Measurements from ENCODE around the gene NCAM1.
"Not testable (repeated sequence)": the region's sequence is repeated elsewhere in the genome, so short reads cannot be mapped to it uniquely, and the experiment has no call there.

Gene NCAM1

DNA sequence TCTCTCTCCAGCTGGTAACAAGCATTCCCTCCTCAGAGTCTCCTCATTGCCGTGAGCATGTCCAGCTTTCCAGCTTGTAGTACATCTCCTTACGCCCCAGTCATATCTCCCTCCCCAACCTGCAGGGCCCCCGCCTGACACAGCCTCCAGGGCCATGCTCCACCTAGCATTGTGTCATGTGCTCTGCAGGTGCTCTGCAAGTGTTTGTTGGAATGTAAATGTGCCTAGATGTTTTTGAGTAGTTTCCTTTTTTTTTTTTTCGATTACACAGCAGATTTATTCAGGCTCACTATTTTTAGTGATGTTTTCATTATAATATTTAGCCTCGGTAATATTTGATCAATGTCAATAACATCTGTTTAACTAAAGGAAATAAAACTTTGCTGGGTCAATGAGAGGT, 82.5 kb downstream of the NCAM1 start:
- no peaks in the 10 kb centered on the region for H3K27me3 ChIP-seq (ENCODE audit: control insufficient read depth, insufficient read depth, low read length)
- H3K4me3 ChIP-seq (ENCODE audit: low read length), result no peak overlapping the region
- no peaks in the 10 kb centered on the region for H3K36me3 ChIP-seq (ENCODE audit: control insufficient read depth, insufficient read depth, low read length)
- H3K27ac ChIP-seq (ENCODE audit: low read depth, low read length), result no peak overlapping the region
- H3K4me1 ChIP-seq (ENCODE audit: control insufficient read depth, insufficient read depth, low read length), result no peaks in the 10 kb centered on the region
- no peak overlapping the region for H3K9ac ChIP-seq (ENCODE audit: low read length)

GRCh38 chr11:113045146-113045545, 83.9 kb downstream of the NCAM1 start:
- Histone ChIP-seq H3K4me1 (ENCODE audit: control insufficient read depth, insufficient read depth, low read length) (no peaks in the 10 kb centered on the region), H3K27ac (ENCODE audit: low read depth, low read length) (no peak overlapping the region), H3K9ac (ENCODE audit: low read length) (no peak overlapping the region), H3K4me3 (ENCODE audit: low read length) (no peak overlapping the region), H3K36me3 (ENCODE audit: control insufficient read depth, insufficient read depth, low read length) (no peaks in the 10 kb centered on the region), H3K27me3 (ENCODE audit: control insufficient read depth, insufficient read depth, low read length) (no peaks in the 10 kb centered on the region)

- no peak overlapping the region for H3K27ac ChIP-seq (ENCODE audit: low read depth, low read length)
- H3K9ac ChIP-seq (ENCODE audit: low read length), result no peak overlapping the region
- H3K4me3 ChIP-seq (ENCODE audit: low read length), result no peak overlapping the region
- H3K4me1 ChIP-seq (ENCODE audit: control insufficient read depth, insufficient read depth, low read length), result no peaks in the 10 kb centered on the region
- no peaks in the 10 kb centered on the region for H3K27me3 ChIP-seq (ENCODE audit: control insufficient read depth, insufficient read depth, low read length)
- no peaks in the 10 kb centered on the region for H3K36me3 ChIP-seq (ENCODE audit: control insufficient read depth, insufficient read depth, low read length)
Observed at GRCh38 chr11:113046866-113047265, 85.6 kb downstream of the NCAM1 start.

DNA sequence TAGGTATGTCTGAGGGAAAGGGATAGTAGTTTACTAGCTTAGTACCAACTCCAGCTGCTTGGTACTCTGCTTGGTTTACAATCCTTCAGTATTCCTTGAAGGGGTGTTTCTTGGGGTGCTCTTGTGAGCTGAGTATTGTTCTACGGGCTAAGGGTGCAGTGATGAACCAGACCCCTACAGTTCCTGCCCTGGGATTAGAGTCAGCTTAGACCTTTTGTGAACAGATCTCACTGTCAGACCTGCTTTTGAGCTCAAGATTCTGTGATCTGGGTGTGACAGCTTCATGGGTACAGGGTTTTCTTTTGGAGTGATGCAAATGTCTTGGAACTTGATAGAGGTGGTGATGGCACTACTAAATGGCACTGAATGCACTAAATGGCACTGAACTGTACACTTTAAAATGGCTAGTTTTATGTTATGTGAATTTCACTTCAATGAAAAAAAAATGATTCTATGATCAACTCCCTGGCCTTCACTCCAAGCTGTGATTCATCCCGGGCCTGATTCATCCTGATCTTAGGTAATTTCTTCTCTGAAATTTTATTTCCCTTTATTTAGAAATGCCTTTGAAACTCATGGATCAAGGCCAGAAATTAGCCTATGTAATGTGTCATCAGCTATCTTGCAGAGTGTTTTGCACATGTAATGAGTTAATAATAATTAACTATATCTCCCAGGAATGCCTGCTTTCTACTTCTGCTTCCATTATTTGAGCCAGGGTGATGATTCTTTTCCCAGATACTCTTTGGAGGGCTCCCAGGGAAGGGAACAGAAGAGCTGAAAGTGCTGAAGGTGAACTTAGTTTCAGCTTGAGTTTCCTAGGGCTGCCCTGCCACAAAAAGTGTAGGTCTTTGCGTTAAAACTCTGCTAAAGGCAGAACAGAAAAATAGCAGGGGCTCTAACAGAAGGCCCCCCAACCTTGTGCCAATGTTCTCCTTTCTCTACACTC, 87.9 kb downstream of the NCAM1 start:
- no peak overlapping the region for H3K9ac ChIP-seq (ENCODE audit: low read length)
- no peaks in the 10 kb centered on the region for H3K36me3 ChIP-seq (ENCODE audit: control insufficient read depth, insufficient read depth, low read length)
- no peak overlapping the region for H3K27ac ChIP-seq (ENCODE audit: low read depth, low read length)
- H3K4me3 ChIP-seq (ENCODE audit: low read length), result no peak overlapping the region
- no peaks in the 10 kb centered on the region for H3K4me1 ChIP-seq (ENCODE audit: control insufficient read depth, insufficient read depth, low read length)
- no peaks in the 10 kb centered on the region for H3K27me3 ChIP-seq (ENCODE audit: control insufficient read depth, insufficient read depth, low read length)

DNA sequence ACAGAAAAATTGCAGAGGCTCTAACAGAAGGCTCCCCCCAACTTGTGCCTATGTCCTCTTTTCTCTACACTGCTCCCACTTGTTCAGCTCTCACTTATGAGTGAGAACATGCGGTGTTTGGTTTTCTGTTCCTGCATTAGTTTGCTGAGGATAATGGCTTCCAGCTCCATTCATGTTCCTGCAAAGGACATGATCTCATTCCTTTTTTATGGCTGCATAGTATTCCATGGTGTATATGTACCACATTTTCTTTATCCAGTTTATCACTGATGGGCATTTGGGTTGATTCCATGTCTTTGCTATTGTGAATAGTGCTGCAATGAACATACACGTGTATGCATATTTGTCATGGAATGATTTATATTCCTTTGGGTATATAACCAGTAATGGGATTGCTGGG, 91.8 kb downstream of the NCAM1 start:
- not testable (repeated sequence) for H3K9ac ChIP-seq (ENCODE audit: low read length); H3K4me3 ChIP-seq (ENCODE audit: low read length); H3K36me3 ChIP-seq (ENCODE audit: control insufficient read depth, insufficient read depth, low read length); H3K27ac ChIP-seq (ENCODE audit: low read depth, low read length); H3K4me1 ChIP-seq (ENCODE audit: control insufficient read depth, insufficient read depth, low read length); H3K27me3 ChIP-seq (ENCODE audit: control insufficient read depth, insufficient read depth, low read length)

DNA sequence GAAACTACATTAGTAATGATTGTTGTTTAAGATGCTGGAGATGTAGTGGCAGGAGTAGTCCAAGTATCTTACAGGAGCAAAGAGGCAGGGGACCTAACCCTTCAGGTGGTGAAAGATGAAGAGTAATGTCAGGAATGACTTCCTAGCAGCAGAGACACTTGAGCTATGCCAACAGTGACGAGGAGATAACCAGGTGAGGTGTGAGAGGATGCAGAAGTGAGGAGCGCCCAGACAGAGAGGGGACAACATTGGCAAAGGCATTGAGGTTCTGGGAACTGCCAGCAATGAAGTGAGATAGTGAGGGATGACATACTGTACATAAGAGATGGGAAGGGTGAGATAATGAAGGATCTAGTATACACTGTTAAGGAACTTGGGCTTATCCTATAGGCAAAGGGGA, 95.8 kb downstream of the NCAM1 start:
- no peaks in the 10 kb centered on the region for H3K4me1 ChIP-seq (ENCODE audit: control insufficient read depth, insufficient read depth, low read length)
- H3K27me3 ChIP-seq (ENCODE audit: control insufficient read depth, insufficient read depth, low read length), result no peaks in the 10 kb centered on the region
- no peaks in the 10 kb centered on the region for H3K36me3 ChIP-seq (ENCODE audit: control insufficient read depth, insufficient read depth, low read length)
- H3K4me3 ChIP-seq (ENCODE audit: low read length), result no peak overlapping the region
- H3K27ac ChIP-seq (ENCODE audit: low read depth, low read length), result no peak overlapping the region
- H3K9ac ChIP-seq (ENCODE audit: low read length), result no peak overlapping the region

DNA sequence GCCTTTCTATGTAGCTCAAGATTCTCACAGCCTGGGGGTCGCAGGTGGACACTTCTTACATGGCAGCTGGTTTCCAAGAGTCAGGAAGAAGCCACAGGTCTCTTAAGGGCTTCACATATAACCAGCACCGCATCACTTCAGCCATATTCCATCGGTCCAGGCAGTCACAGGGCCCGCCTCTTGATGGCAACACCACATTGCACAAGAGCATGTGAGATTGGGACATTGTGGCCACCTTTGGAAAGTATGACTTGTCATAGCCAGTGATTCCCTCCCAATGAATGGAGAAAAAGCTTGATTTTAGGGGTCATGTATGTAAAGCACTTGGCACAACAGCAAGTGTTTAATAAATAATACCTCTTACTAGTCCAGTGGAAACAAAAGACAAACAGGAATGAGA, 98.3 kb downstream of the NCAM1 start:
- H3K27ac ChIP-seq (ENCODE audit: low read depth, low read length), result no peak overlapping the region
- H3K36me3 ChIP-seq (ENCODE audit: control insufficient read depth, insufficient read depth, low read length), result no peaks in the 10 kb centered on the region
- no peak overlapping the region for H3K9ac ChIP-seq (ENCODE audit: low read length)
- no peaks in the 10 kb centered on the region for H3K27me3 ChIP-seq (ENCODE audit: control insufficient read depth, insufficient read depth, low read length)
- no peaks in the 10 kb centered on the region for H3K4me1 ChIP-seq (ENCODE audit: control insufficient read depth, insufficient read depth, low read length)
- H3K4me3 ChIP-seq (ENCODE audit: low read length), result no peak overlapping the region

DNA sequence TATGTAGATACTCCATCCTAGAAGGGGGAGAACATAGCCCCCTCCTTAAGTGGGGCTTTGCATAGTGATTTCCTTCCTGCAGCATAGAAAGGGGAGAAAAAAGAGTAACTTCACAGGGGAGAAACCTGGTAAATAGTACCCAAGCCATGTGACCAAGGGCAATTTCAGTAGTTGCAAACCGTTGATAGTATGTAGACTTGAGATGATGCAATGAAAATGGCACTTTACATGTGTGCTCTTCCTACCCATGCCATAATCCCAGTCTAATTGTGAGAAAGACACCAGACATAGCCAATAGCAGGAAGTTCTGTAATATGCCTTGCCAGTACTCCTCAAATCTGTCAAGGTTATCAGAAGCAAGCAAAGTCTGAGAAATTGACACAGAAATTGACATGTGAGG, 104.1 kb downstream of the NCAM1 start:
- no peak overlapping the region for H3K27ac ChIP-seq (ENCODE audit: low read depth, low read length)
- no peak overlapping the region for H3K4me3 ChIP-seq (ENCODE audit: low read length)
- H3K36me3 ChIP-seq (ENCODE audit: control insufficient read depth, insufficient read depth, low read length), result no peaks in the 10 kb centered on the region
- no peaks in the 10 kb centered on the region for H3K27me3 ChIP-seq (ENCODE audit: control insufficient read depth, insufficient read depth, low read length)
- H3K4me1 ChIP-seq (ENCODE audit: control insufficient read depth, insufficient read depth, low read length), result no peaks in the 10 kb centered on the region
- no peak overlapping the region for H3K9ac ChIP-seq (ENCODE audit: low read length)

DNA sequence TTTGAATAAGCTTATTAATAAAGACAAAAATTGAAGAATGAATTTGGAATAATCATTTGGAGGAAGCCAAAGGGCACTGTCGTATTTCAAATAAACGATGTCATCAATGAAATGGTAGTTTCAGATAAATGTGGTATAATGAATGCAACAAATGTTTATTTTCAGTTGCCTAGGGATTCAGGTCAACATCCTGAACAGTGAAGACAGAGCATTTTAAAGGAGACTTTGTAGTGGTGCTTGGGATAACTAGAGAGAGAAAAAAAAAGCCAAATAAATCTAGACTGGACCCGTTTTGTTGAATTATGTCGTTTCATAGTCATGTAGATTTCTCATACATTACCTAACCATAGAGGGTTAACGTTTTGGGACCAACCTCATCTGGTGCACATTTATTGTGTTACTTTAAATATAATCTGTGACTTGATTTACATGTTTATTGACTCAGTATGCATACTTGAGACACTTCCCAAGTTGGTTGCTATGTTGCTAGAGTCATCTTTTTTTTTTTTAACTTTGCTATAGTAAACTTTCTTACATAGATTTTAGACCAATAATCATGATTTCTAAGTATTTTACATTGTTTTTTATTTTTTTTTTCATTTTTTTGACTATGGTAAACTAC, 111.1 kb downstream of the NCAM1 start:
- no peaks in the 10 kb centered on the region for H3K27me3 ChIP-seq (ENCODE audit: control insufficient read depth, insufficient read depth, low read length)
- H3K36me3 ChIP-seq (ENCODE audit: control insufficient read depth, insufficient read depth, low read length), result no peaks in the 10 kb centered on the region
- peaks cover 6% of the 10 kb centered on the region for H3K4me1 ChIP-seq (ENCODE audit: control insufficient read depth, insufficient read depth, low read length)
- H3K9ac ChIP-seq (ENCODE audit: low read length), result no peak overlapping the region
- no peak overlapping the region for H3K27ac ChIP-seq (ENCODE audit: low read depth, low read length)
- no peak overlapping the region for H3K4me3 ChIP-seq (ENCODE audit: low read length)

- Histone ChIP-seq H3K27ac (ENCODE audit: low read depth, low read length) (no peak overlapping the region), H3K9ac (ENCODE audit: low read length) (no peak overlapping the region), H3K4me3 (ENCODE audit: low read length) (no peak overlapping the region), H3K36me3 (ENCODE audit: control insufficient read depth, insufficient read depth, low read length) (no peaks in the 10 kb centered on the region), H3K4me1 (ENCODE audit: control insufficient read depth, insufficient read depth, low read length) (peaks cover 6% of the 10 kb centered on the region), H3K27me3 (ENCODE audit: control insufficient read depth, insufficient read depth, low read length) (no peaks in the 10 kb centered on the region)
Observed at GRCh38 chr11:113073290-113073953, 112.2 kb downstream of the NCAM1 start.

DNA sequence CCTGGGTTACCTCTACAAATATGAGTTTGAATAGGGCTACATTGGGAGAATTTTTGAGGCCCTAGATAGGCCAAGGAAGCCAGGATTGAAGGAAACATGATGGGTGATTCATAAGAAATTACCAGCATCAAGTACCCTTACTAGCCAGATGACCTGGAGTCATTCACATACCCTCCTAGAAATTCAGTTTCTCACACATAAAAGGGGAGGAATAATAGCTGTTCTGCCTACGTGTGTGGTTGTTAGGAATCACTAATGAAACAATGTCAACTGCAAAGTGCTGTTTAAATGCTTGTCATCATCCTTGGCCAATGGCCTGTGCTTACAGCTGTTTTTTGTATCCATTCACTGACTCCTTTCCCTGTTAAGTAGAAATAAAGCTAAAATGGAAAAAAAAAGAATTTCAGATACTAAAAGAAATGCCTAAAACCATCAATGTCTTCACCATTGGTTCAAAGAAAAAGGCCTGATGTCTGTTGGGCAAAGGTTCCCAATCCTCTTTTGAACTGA, 114.4 kb downstream of the NCAM1 start:
- H3K36me3 ChIP-seq (ENCODE audit: control insufficient read depth, insufficient read depth, low read length), result no peaks in the 10 kb centered on the region
- H3K4me1 ChIP-seq (ENCODE audit: control insufficient read depth, insufficient read depth, low read length), result peaks cover 6% of the 10 kb centered on the region
- H3K27me3 ChIP-seq (ENCODE audit: control insufficient read depth, insufficient read depth, low read length), result no peaks in the 10 kb centered on the region
- H3K9ac ChIP-seq (ENCODE audit: low read length), result no peak overlapping the region
- H3K27ac ChIP-seq (ENCODE audit: low read depth, low read length), result no peak overlapping the region
- no peak overlapping the region for H3K4me3 ChIP-seq (ENCODE audit: low read length)

GRCh38 chr11:113077379-113077778, 116.2 kb downstream of the NCAM1 start:
- Histone ChIP-seq H3K4me1 (ENCODE audit: control insufficient read depth, insufficient read depth, low read length) (peaks cover 6% of the 10 kb centered on the region), H3K27ac (ENCODE audit: low read depth, low read length) (no peak overlapping the region), H3K9ac (ENCODE audit: low read length) (no peak overlapping the region)

More at GRCh38 chr11:113077379-113077778, 116.2 kb downstream of the NCAM1 start:
- Histone ChIP-seq H3K4me3 (ENCODE audit: low read length) (no peak overlapping the region), H3K36me3 (ENCODE audit: control insufficient read depth, insufficient read depth, low read length) (no peaks in the 10 kb centered on the region), H3K27me3 (ENCODE audit: control insufficient read depth, insufficient read depth, low read length) (no peaks in the 10 kb centered on the region)
